Measurements from ENCODE around the gene SEC23A. TPM values are rescaled to one million over a fixed set of nuclear protein-coding genes. Genes with fewer than 3 reads are reported as not detected.
"Not testable (repeated sequence)": the region's sequence is repeated elsewhere in the genome, so short reads cannot be mapped to it uniquely, and the experiment has no call there.

The SEC23A gene
- total RNA-seq, 1 donor from 2014 or later = 39.4 TPM

GRCh38 chr14:39069923-39070322, 33.1 kb downstream of the SEC23A start:
- Mint-ChIP-seq H3K36me3 (ENCODE audit: low read depth) (peaks cover 66% of the 10 kb centered on the region), H3K9me3 (no peaks in the 10 kb centered on the region), H3K27me3 (no peaks in the 10 kb centered on the region), H3K27ac (no peak overlapping the region), H3K4me1 (no peaks in the 10 kb centered on the region), H3K4me3 (no peak overlapping the region)
- TF ChIP-seq, protein P1, sequence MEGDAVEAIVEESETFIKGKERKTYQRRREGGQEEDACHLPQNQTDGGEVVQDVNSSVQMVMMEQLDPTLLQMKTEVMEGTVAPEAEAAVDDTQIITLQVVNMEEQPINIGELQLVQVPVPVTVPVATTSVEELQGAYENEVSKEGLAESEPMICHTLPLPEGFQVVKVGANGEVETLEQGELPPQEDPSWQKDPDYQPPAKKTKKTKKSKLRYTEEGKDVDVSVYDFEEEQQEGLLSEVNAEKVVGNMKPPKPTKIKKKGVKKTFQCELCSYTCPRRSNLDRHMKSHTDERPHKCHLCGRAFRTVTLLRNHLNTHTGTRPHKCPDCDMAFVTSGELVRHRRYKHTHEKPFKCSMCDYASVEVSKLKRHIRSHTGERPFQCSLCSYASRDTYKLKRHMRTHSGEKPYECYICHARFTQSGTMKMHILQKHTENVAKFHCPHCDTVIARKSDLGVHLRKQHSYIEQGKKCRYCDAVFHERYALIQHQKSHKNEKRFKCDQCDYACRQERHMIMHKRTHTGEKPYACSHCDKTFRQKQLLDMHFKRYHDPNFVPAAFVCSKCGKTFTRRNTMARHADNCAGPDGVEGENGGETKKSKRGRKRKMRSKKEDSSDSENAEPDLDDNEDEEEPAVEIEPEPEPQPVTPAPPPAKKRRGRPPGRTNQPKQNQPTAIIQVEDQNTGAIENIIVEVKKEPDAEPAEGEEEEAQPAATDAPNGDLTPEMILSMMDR (IDR thresholded peaks at IDR 0.05) = no peak
- POLR2A ChIA-PET = no interaction called here
- CTCF ChIA-PET = no interaction called here
- intact Hi-C loops (cut with micrococcal nuclease) = no loop called here
- ATAC-seq (ENCODE audit: low read depth) = no peak
- DNase-seq = no peak

GRCh38 chr14:39069169-39069805, 33.7 kb downstream of the SEC23A start:
- H3K4me1 Mint-ChIP-seq; POLR2A ChIA-PET; H3K9me3 Mint-ChIP-seq; DNase-seq; intact Hi-C loops (cut with micrococcal nuclease); H3K4me3 Mint-ChIP-seq; H3K27ac Mint-ChIP-seq; CTCF ChIA-PET; ATAC-seq (ENCODE audit: low read depth); H3K27me3 Mint-ChIP-seq: not testable (repeated sequence)
- peaks cover 70% of the 10 kb centered on the region for H3K36me3 Mint-ChIP-seq (ENCODE audit: low read depth)

DNA sequence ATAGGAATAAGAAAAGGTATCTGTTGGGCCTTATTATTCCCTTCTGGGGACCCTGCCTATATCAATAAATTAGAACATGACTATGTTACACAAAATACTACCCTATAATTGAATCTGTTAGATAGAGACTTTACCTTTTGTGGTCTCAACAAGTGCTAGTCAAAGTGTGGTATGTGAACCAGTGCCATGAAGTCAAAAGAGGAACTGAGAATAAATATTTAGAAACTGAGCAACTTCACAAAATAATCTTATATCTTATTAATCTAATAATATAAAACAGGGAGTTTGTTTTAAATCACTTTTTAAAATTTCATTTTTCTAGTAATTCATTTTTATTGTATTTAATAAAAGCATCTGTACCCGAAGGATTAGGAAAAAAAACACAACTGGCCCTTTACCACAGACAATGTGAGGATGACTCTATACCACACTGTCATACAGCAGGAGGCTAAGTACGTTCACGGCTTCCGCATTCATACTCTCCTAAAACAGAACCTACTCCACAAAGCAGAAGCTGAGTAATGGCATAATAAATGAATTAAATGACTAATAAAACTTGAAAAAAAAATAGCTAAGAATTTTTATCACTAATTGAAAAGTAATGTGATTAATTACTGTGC, 42.1 kb downstream of the SEC23A start:
- ATAC-seq (ENCODE audit: low read depth) (peak; percentile 98), DNase-seq (no peak)
- TF ChIP-seq, protein P1 (IDR thresholded peaks at IDR 0.05) = no peak
- no peaks in the 10 kb centered on the region for H3K27me3 Mint-ChIP-seq
- POLR2A ChIA-PET = interaction anchor here (0.7 to 2.4 kb wide), 5 partner anchors 41 to 371 kb away, joined by 3 to 17 read pairs (median 8); partner anchors contain the start of genes FBXO33, PNN, SEC23A and TRAPPC6B
- peaks cover 21% of the 10 kb centered on the region for H3K4me1 Mint-ChIP-seq
- intact Hi-C loops (cut with micrococcal nuclease) = loop anchor here (1.0 to 2.0 kb wide), 5 partner anchors 15 to 371 kb away; partner anchors contain the start of genes FBXO33, GEMIN2, PNN and SEC23A
- H3K4me3 Mint-ChIP-seq = peak overlapping the region; percentile 47
- peaks cover 66% of the 10 kb centered on the region for H3K36me3 Mint-ChIP-seq (ENCODE audit: low read depth)
- CTCF ChIA-PET = interaction anchor here (0.6 kb wide), 1 partner anchor 39 kb away, joined by 3 read pairs; no protein-coding TSS in a partner anchor
- H3K27ac Mint-ChIP-seq = peak overlapping the region; percentile 85
- no peaks in the 10 kb centered on the region for H3K9me3 Mint-ChIP-seq

DNA sequence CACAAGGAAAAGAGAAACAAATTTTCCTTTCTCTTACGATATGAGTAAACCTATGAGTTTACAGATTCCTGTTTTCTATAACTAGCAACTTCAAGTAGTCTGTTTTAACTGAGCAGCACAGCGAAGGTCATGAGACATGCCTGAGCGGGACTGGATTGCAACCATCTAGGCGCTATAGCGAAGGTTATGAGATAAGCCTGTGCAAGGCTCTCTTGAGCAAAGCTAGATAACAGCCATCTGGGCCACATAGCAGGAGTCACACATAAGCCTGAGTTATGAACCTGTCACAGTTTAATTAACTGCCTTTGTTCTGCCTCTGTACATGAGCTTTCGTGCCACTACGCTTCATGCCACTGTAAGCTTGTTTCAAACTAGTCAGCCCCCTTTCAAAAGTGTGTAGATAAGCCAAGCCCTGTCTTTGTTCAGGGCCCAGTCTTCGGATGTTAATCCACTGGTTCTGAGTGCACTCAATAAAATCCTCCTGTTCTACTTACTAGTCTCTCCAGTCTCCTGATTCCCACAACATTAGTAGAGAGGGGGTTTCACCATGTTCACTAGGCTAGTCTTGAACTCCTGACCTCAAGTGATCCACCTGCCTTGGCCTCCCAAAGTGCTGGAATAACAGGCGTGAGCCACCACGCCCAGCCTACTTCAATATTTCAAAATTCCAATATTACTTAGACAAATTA, 47.1 kb downstream of the SEC23A start:
- H3K4me1 Mint-ChIP-seq = peaks cover 12% of the 10 kb centered on the region
- TF ChIP-seq, protein P1 (IDR thresholded peaks at IDR 0.05) = no peak
- H3K27ac Mint-ChIP-seq = no peak overlapping the region
- POLR2A ChIA-PET = no interaction called here
- DNase-seq = no peak
- no peaks in the 10 kb centered on the region for H3K27me3 Mint-ChIP-seq
- no peak overlapping the region for H3K4me3 Mint-ChIP-seq
- H3K9me3 Mint-ChIP-seq = no peaks in the 10 kb centered on the region
- no peak for ATAC-seq (ENCODE audit: low read depth)
- CTCF ChIA-PET = no interaction called here
- peaks cover 80% of the 10 kb centered on the region for H3K36me3 Mint-ChIP-seq (ENCODE audit: low read depth)
- intact Hi-C loops (cut with micrococcal nuclease) = no loop called here

GRCh38 chr14:39052869-39053454, 50.1 kb downstream of the SEC23A start:
- CTCF ChIA-PET; H3K27ac Mint-ChIP-seq; DNase-seq; ATAC-seq (ENCODE audit: low read depth); H3K27me3 Mint-ChIP-seq; intact Hi-C loops (cut with micrococcal nuclease); H3K4me3 Mint-ChIP-seq; H3K9me3 Mint-ChIP-seq; POLR2A ChIA-PET; H3K4me1 Mint-ChIP-seq: not testable (repeated sequence)
- H3K36me3 Mint-ChIP-seq (ENCODE audit: low read depth) = peaks cover 79% of the 10 kb centered on the region

GRCh38 chr14:39050389-39050788, 52.6 kb downstream of the SEC23A start:
- Mint-ChIP-seq H3K4me3 (no peak overlapping the region), H3K27ac (no peak overlapping the region), H3K9me3 (no peaks in the 10 kb centered on the region), H3K4me1 (peaks cover 3% of the 10 kb centered on the region), H3K27me3 (no peaks in the 10 kb centered on the region), H3K36me3 (ENCODE audit: low read depth) (peaks cover 84% of the 10 kb centered on the region)
- intact Hi-C loops (cut with micrococcal nuclease) = no loop called here
- POLR2A ChIA-PET = no interaction called here
- CTCF ChIA-PET = no interaction called here
- DNase-seq (no peak), ATAC-seq (ENCODE audit: low read depth) (no peak)
- TF ChIP-seq, protein P1 (IDR thresholded peaks at IDR 0.05) = no peak

DNA sequence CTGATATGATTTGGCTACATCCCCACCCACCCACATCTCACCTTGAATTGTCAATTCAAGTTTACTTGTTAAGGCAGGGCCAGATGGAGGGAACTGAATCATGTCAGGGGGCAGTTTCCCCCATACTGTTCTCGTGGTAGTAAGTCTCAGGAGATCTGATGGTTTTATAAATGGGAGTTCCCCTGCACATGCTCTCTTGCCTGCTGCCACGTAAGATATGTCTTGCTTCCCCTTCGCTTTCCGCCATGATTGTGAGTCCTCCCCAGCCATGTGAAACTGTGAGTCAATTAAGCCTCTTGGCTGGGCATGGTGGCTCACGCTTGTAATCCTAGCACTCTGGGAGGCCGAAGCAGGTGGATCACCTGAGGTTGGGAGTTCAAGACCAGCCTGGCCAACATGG, 57.1 kb downstream of the SEC23A start:
- H3K4me3 Mint-ChIP-seq, POLR2A ChIA-PET, CTCF ChIA-PET, H3K9me3 Mint-ChIP-seq, H3K27me3 Mint-ChIP-seq, H3K4me1 Mint-ChIP-seq, DNase-seq: not testable (repeated sequence)
- H3K36me3 Mint-ChIP-seq (ENCODE audit: low read depth) = peaks cover 70% of the 10 kb centered on the region
- intact Hi-C loops (cut with micrococcal nuclease) = loop anchor here (1.0 kb wide), 1 partner anchor 15 kb away; no protein-coding TSS in a partner anchor
- ATAC-seq (ENCODE audit: low read depth) = peak; percentile 80
- H3K27ac Mint-ChIP-seq = peak overlapping the region; percentile 60

Measured in activated B cell treated with CpG ODN at 0.5 μM for 24 hours (primary cell).